ENCODE data around the gene MAMDC4. TPM values are rescaled to one million over a fixed set of nuclear protein-coding genes. Genes with fewer than 3 reads are reported as not detected.

The MAMDC4 gene
- total and polyA plus RNA-seq, 2 of the 13 experiments (the other 11 are each of a cell fraction or from before 2014, with no cell fraction given): 6.0 to 6.8 TPM

DNA sequence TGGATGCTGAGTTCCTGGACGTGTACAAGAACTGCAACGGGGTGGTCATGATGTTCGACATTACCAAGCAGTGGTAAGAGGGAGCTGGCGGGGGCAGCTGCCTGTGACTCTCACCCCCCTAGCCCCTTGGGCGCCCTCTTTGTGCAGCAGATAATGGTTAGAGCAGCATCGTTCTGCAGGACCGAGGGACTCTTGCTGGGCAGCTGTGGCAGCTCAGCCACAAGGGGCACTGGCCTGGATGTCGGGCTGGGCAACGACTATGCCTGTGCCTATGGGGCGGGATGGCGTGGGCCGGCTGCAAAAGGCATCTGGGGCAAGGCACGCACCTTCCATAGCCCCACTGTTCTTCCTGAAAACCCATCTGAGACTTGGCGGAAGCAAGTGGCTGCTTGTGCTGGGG lies 22.7 kb upstream of the MAMDC4 start (continued):
- TF ChIP-seq, protein P1, sequence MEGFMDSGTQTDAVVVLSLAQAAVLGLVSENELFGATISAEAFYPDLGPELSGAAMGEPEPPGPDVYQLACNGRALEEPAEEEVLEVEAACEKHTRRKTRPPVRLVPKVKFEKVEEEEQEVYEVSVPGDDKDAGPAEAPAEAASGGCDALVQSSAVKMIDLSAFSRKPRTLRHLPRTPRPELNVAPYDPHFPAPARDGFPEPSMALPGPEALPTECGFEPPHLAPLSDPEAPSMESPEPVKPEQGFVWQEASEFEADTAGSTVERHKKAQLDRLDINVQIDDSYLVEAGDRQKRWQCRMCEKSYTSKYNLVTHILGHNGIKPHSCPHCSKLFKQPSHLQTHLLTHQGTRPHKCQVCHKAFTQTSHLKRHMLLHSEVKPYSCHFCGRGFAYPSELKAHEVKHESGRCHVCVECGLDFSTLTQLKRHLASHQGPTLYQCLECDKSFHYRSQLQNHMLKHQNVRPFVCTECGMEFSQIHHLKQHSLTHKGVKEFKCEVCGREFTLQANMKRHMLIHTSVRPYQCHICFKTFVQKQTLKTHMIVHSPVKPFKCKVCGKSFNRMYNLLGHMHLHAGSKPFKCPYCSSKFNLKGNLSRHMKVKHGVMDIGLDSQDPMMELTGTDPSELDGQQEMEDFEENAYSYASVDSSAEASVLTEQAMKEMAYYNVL (CRISPR knock-in tag; IDR thresholded peaks at IDR 0.05; ENCODE audit: borderline replicate concordance): no peak
- TF ChIP-seq MAF1 (CRISPR knock-in tag; IDR thresholded peaks at IDR 0.05; ENCODE audit: borderline replicate concordance) (no peak), ZNF724P (CRISPR knock-in tag; IDR thresholded peaks at IDR 0.05; ENCODE audit: borderline replicate concordance) (no peak), SP2 (CRISPR knock-in tag; IDR thresholded peaks at IDR 0.05) (no peak), ETV5 (CRISPR knock-in tag; IDR thresholded peaks at IDR 0.05; ENCODE audit: borderline replicate concordance) (no peak), SNRNP70 (IDR thresholded peaks at IDR 0.05; ENCODE audit: low read depth, low read length) (no peak), DNMT1 (CRISPR knock-in tag; IDR thresholded peaks at IDR 0.05) (no peak), SKI (IDR thresholded peaks at IDR 0.05; ENCODE audit: partially characterized antibody) (no peak), PHF8 (CRISPR knock-in tag; IDR thresholded peaks at IDR 0.05) (no peak)
- TF ChIP-seq, protein P2, sequence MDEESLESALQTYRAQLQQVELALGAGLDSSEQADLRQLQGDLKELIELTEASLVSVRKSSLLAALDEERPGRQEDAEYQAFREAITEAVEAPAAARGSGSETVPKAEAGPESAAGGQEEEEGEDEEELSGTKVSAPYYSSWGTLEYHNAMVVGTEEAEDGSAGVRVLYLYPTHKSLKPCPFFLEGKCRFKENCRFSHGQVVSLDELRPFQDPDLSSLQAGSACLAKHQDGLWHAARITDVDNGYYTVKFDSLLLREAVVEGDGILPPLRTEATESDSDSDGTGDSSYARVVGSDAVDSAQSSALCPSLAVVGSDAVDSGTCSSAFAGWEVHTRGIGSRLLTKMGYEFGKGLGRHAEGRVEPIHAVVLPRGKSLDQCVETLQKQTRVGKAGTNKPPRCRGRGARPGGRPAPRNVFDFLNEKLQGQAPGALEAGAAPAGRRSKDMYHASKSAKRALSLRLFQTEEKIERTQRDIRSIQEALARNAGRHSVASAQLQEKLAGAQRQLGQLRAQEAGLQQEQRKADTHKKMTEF (CRISPR knock-in tag; IDR thresholded peaks at IDR 0.05): no peak
- TF ChIP-seq, protein P3, sequence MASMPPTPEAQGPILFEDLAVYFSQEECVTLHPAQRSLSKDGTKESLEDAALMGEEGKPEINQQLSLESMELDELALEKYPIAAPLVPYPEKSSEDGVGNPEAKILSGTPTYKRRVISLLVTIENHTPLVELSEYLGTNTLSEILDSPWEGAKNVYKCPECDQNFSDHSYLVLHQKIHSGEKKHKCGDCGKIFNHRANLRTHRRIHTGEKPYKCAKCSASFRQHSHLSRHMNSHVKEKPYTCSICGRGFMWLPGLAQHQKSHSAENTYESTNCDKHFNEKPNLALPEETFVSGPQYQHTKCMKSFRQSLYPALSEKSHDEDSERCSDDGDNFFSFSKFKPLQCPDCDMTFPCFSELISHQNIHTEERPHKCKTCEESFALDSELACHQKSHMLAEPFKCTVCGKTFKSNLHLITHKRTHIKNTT (CRISPR knock-in tag; IDR thresholded peaks at IDR 0.05): no peak
